Uterus (tissue), 2 donors: ENCODE data around the gene CCSER2.

ENCODE experiments used
- POLR2A ChIP-seq, 2 donors: fragments of 450-650 bp; IDR thresholded peaks; one replicate each; pipeline ENCODE4 v1.6.1; 2016; ENCODE audit warnings: antibody characterized with exemption in 2 of 2, mild to moderate bottlenecking in 1 of 2, moderate library complexity in 1 of 2
- TF ChIP-seq, protein P1 (sequence below), 4 experiments: fragments of 200-600 bp in 2 of 4; fragments of 450-650 bp in 2 of 4; sonication (generic) in 2 of 4; IDR thresholded peaks; one replicate each; pipeline ENCODE4 v1.5.1; 2016 to 2019; ENCODE audit warnings: antibody characterized with exemption in 4 of 4, mild to moderate bottlenecking in 2 of 4, moderate library complexity in 1 of 4

DNA sequence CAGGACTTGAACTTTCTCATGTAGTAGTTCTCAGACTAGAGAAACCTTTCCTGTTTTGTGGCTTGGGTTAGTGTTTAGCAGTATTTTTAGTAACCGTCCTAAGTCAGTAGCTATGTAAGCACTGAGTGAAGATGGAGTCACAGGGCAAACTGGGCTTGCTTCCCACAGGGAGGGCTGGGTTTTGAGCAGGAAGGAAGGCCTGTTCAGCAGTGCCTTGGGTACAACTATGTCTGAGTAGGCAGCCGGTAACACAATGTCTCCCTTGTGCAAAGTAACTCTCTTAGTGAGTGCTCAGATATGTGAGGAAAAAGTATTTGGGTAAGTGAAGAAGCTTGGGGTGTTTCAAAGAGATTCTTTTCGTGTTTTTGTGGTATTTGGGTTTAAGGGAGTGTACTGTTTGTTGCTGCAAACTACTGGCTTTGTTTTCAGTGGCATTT, 96.4 kb downstream of the CCSER2 start:
- TF ChIP-seq, protein P1, sequence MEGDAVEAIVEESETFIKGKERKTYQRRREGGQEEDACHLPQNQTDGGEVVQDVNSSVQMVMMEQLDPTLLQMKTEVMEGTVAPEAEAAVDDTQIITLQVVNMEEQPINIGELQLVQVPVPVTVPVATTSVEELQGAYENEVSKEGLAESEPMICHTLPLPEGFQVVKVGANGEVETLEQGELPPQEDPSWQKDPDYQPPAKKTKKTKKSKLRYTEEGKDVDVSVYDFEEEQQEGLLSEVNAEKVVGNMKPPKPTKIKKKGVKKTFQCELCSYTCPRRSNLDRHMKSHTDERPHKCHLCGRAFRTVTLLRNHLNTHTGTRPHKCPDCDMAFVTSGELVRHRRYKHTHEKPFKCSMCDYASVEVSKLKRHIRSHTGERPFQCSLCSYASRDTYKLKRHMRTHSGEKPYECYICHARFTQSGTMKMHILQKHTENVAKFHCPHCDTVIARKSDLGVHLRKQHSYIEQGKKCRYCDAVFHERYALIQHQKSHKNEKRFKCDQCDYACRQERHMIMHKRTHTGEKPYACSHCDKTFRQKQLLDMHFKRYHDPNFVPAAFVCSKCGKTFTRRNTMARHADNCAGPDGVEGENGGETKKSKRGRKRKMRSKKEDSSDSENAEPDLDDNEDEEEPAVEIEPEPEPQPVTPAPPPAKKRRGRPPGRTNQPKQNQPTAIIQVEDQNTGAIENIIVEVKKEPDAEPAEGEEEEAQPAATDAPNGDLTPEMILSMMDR (IDR thresholded peaks at IDR 0.05), result no peak
- TF ChIP-seq POLR2A (IDR thresholded peaks at IDR 0.05), result peak; percentile 40 to 77
